COR-L47 (cell line): Measurements from ENCODE around the gene MAPKAP1.

Experiments
- DNase-seq: peaks from one replicate; lab custom pipeline; 2025; lab: John Stamatoyannopoulos, UW

MAPKAP1 gene

GRCh38 chr9:125484350-125485282, 222.4 kb downstream of the MAPKAP1 start:
- DNase-seq, result no peak

- no peak for DNase-seq
Measured at GRCh38 chr9:125483697-125484096, 223.3 kb downstream of the MAPKAP1 start.

DNA sequence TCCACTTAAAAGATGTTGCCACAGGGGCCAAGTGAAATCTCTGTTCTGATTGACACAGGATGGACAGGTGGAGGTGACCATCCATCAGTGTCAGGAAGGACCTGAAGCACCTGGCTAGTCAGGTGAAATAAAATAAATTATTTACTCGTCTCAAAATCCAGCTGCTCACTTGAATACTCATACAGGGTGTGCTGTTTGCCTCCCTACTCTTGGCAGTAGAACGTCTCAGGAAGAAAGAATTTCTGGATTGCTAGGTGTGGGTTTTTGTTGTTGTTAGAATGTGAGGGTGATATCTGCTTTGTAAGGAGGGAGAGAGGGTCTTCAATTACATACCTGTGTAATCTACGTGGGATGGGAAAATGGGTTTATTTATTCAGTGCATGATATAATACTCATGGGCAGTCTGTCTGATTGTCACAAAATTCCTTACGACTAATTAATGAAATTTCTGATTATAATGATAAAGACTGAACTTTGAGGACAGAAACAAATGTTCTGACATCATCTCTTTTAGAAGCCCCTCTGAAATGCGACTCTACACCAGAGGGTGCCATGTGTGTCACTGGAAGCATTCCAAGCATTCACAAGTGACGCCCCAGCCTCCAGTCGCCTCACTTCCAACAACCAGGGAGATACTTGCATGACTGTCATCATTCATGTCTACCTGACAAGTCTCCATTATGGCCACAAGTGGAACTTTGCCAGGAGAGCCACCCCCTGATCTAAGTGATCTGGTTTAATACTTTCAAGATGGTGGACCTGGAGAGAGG, 227.0 kb downstream of the MAPKAP1 start:
- DNase-seq, result peak; percentile 21

DNA sequence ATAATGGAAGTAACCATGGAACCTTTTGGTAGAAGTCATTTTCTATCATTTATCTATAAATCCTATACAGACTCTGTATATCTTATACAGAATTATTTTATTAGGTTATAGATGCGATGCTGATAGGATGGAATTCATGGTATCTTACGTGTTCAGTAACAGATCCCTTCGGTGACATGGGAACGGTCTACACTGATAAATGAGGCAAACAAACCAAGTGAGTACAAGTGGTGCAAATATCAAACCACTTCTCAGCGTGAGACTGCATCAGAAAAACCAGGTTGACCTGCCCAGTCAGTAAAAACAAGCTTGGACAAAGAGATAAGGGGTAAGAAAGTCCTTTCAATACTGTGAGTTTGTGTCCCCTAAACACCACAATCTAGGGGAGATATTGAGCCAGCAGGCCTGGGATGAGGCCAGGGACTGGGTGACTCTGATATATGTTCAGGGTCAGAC, 229.9 kb downstream of the MAPKAP1 start:
- no peak for DNase-seq

GRCh38 chr9:125476645-125477044, 230.4 kb downstream of the MAPKAP1 start:
- no peak for DNase-seq

- DNase-seq, result no peak
Measured at GRCh38 chr9:125475385-125475784, 231.6 kb downstream of the MAPKAP1 start.

DNA sequence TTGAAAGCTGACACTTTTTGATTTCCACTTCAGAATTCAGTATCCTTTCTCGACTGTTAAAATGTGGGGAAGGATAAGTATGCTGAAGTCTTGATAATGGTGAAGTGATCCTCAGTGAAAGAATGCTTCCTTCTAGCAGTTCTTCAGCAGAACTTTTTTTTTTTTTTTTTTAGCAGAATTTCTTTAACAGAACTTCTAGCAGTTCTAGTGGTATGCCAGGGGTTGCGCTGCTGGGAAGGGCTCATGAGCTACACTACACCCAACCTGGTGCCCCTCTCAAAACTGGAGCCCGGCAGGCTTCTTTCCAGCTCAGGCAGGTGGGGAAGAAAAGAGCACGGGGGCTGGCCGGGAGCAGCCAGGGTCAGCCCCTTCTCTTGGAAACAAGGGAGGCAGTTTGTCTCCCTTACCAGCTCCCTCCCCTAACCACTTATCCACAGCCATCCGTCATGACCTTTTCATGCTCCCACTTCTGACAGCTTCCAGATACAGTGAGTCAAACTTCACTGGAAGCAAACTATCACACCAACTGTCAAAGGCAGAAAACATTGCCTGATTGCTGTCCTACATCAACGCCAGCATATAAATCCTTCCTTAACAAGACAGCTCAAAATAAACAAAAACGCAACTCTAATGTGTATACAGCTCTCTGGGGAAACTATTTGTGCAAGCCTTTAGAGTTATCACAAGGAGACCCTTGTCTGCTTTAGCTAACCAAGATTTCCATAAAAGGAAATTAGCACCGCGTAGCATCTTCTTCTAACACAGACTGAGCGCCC, 233.9 kb downstream of the MAPKAP1 start:
- no peak for DNase-seq

- DNase-seq, result no peak
Measured at GRCh38 chr9:125472562-125472925, 234.5 kb downstream of the MAPKAP1 start.

DNA sequence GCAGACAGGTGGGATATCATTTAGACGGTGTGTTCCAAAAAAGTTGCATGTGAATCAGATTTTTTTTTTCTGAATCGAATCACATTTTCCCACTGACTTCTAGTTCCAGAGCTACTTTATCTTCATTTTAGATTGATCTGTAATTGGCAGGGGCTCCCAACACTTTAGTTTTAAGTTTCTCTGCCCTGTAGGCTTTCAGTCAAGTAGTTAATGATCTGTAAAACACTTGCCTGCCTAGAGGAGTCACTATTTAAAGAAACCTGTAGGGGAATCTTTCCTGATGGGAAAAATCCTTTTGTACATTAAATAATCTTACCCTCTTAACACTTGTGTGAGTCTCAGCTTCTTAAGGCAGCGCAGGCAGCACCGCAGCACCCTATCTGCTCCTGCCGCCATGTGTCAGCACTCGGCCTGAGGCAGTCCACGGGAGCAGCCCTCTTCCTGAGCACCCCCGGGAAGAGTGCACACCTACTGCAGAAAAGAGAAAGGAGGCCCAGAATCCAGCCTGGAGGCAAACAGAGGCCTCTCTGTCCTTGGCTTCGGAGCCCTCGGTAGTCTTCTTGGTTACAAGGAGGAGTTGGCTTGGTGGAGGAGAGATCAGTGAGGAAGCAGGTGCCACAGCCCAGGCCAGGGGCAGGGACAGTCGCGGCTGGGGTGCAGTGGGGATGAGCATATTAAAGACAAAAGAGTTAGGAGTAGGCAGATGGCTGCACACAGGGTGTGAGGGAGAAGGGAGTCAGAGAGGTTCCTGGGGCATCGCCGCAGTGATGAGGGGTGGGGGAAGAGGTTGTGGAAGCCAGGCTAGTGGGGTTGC, 236.0 kb downstream of the MAPKAP1 start:
- no peak for DNase-seq

- DNase-seq, result no peak
Measured at GRCh38 chr9:125470189-125470588, 236.8 kb downstream of the MAPKAP1 start.

DNA sequence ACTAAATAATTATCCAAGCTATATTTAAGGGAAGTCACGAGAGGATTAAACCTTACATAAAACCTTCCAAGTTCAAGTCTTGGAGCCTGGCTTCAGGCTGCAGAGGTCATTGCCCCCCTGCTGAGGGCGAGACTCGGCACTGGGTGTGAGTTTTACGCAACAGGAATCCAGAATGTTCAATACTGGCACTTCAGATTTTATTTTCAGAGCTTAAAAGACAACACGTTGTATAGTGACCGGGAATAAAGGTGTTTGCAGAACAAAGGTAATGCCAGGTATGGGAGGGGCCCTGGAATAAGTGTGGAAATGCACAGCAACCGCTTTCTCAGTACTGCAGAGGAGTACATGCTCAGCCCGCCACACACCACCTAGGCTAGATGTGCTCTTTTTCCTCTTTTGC, 238.4 kb downstream of the MAPKAP1 start:
- DNase-seq, result no peak

GRCh38 chr9:125467116-125467740, 239.8 kb downstream of the MAPKAP1 start:
- DNase-seq, result no peak

DNA sequence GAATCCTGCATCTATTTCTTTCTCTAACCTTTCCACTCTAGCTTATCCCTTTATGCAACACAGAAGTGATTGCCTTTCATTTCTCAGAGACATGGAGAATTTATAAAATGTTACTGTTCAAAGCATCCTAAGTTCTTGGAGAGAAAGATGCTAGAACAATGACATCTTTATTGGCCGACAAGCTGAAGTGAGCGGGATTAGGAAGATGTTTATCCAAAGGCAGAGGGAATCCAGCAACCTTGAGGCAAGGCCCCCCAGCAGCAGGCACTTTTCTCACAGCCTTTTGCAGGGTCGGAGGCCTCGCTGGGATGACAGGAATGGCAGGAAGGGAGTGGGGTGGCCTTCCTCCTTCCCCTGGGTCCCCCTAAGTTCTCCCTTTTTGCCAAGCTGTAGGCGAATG, 240.6 kb downstream of the MAPKAP1 start:
- DNase-seq, result no peak

DNA sequence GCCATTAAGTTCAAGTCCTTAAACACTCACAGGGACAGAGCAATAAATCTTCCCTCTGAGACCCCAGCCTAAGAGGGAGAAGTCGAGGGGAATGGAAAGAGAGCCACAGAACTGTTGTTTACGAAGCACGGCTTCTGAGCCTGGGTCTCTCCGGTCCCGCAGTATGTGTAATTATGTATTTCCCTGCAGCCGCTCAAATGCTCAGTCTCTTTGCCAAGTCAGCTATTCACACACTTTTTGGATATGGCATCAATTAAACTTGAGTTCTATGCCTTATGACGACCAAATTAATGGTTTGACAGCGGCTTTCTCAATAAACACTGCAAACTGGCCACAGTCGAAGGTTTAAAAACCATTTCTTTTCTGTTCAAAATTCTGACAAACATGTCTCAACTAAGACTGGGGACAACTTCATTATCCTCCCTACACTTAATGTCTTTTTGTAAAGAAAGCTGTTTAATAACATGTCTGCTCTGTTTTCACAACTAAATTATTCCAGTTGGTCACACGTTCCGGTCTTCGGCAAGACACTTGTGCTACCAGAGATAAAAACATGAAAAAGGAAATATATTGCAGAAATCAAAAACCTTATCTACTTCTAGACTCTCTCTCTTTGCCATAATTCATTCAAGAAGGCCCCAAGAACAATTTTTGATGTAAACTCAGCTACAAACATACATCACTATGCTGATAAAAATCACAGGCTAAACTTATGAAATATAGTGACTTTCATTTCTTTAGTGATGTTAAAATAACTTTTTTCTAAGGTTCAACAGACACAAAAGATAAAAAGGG, 242.2 kb downstream of the MAPKAP1 start:
- no peak for DNase-seq

- DNase-seq, result no peak
Measured at GRCh38 chr9:125463926-125464325, 243.1 kb downstream of the MAPKAP1 start.

DNA sequence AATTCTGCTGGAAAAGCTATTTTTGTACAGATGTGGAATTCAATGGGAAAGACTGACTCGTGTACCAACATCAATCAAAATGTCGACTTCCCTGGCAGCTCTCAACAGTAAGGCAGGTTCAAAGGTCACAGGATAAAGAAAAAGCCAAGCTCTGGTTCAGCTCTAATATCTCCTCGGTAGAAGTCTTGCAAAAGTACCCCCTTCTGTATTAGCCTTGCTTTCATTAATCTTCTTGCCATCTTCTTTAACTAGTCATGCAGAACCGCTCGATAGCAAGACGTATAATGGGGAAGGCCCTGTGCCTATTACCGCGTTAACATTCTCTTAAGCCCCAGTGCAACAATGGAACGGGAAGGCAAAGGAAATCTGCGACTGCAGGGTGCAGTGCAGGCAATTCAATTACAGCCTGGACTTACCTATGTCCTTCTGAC, 244.1 kb downstream of the MAPKAP1 start:
- DNase-seq, result no peak

DNA sequence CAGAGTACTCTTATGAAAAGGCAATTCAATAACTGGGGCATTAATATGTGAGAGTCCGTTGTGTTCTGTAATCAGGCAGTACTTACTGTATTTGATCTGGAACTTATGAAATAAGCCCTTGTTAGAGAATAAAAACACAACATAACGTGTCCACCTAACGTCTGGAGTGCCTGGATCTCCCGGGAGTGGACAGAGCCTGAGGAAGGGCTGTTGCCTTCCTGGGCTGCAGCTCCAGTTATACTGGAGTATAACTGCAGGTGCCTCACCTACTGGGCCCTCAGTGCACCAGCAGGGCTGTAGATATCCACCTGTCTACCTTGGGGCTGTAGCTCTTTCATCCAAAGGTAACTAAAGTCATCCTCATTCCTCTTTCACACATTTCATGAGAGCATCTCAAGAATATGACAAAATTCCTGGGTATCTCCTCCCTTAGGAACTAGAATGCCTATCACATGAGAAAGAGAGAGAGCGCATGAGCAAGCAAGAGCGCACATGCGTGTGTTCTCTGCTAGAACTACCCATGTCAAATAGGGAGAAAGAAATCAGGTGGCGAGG, 245.3 kb downstream of the MAPKAP1 start:
- DNase-seq, result no peak

GRCh38 chr9:125460883-125461635, 245.9 kb downstream of the MAPKAP1 start:
- DNase-seq, result no peak

- no peak for DNase-seq
Measured at GRCh38 chr9:125460346-125460745, 246.7 kb downstream of the MAPKAP1 start.
